Colonic mucosa (tissue), 4 donors: Measurements from ENCODE around the gene BHLHE41. TPM values are rescaled to one million over a fixed set of nuclear protein-coding genes. Genes with fewer than 3 reads are reported as not detected.

Experiments
- DNase-seq: peaks from one replicate; pipeline ENCODE4 v3.0.0-alpha.2; 2020
- H3K27ac ChIP-seq: fragments of 200-600 bp; one replicate; pipeline ENCODE4 v1.8.0; 2021
- H3K27me3 ChIP-seq: fragments of 200-600 bp; one replicate; pipeline ENCODE4 v1.8.0; 2021
- H3K36me3 ChIP-seq: fragments of 200-600 bp; one replicate; pipeline ENCODE4 v1.8.0; 2021
- H3K4me1 ChIP-seq: fragments of 200-600 bp; one replicate; pipeline ENCODE4 v1.8.0; 2021; ENCODE audit warnings: mild to moderate bottlenecking
- H3K4me3 ChIP-seq: fragments of 200-600 bp; one replicate; pipeline ENCODE4 v1.8.0; 2021
- H3K9ac ChIP-seq, 2 donors: one replicate each; pipeline ENCODE4 v1.7.0; 2013; ENCODE audit warnings: control low read depth in 2 of 2, low read depth in 2 of 2, low read length in 2 of 2
- H3K9me3 ChIP-seq: fragments of 200-600 bp; one replicate; pipeline ENCODE4 v1.8.0; 2021
- CTCF ChIP-seq: fragments of 200-600 bp; IDR thresholded peaks from one replicate; pipeline ENCODE4 v1.8.0; 2022; ENCODE audit warnings: antibody characterized with exemption, mild to moderate bottlenecking
- intact Hi-C: fragments of 100-400 bp; cut with DNase I; formaldehyde crosslinking; loops from one replicate; pipeline ENCODE4 v1.14.1; 2022
- total RNA-seq, 2 donors: library from RNA; stranded (reverse); fragmentation: NEBNext Ultra II Directional in 1 of 2; extraction: Animal tissue kit (Norgen Biotek cat#: 25700) in 1 of 2; gene quantifications; one replicate each; pipeline ENCODE4 v1.2.1, GENCODE V29; 2021
- donor health status: healthy.
- donor health status: DM: no; HTN: no; CAD: no.
- donor health status: DM: no; HTN: no; CAD: no.

BHLHE41 gene
- total RNA-seq, 2 donors from 2014 or later: 13.3 to 31.8 TPM

- Histone ChIP-seq H3K4me3 (no peak overlapping the region), H3K9me3 (no peaks in the 10 kb centered on the region), H3K36me3 (no peaks in the 10 kb centered on the region), H3K27me3 (no peaks in the 10 kb centered on the region), H3K4me1 (no peaks in the 10 kb centered on the region), H3K27ac (no peak overlapping the region), H3K9ac (no peak overlapping the region)
- intact Hi-C loops: no loop called here
- TF ChIP-seq CTCF: no peak
- DNase-seq: no peak
Measured at GRCh38 chr12:26162905-26163304, 38.1 kb upstream of the BHLHE41 start.

DNA sequence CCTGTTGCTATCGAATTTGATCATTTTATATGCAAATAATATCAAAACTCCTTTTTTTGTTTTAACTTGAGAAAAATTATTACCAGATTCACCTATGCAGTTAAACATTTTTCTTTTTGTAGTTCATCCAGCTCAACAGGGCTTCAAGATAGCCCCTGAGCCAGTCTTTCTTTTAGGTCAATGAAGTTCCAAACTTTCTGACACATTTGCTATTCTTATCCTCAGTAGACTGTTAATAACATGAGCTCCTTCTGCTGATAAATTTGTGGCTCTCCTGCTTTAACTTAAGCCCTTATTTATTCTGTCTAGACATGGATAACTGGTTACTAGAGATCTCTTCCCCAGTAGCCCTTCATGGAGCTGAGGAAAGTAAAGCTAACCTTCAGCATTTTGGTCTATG is 37.3 kb upstream of the BHLHE41 start:
- Histone ChIP-seq H3K9me3 (no peaks in the 10 kb centered on the region), H3K4me3 (no peak overlapping the region), H3K36me3 (no peaks in the 10 kb centered on the region), H3K9ac (no peak overlapping the region), H3K4me1 (no peaks in the 10 kb centered on the region), H3K27ac (no peak overlapping the region), H3K27me3 (no peaks in the 10 kb centered on the region)
- intact Hi-C loops: no loop called here
- DNase-seq: no peak
- no peak for TF ChIP-seq CTCF

- intact Hi-C loops: no loop called here
- no peak for DNase-seq
- no peak overlapping the region for H3K27ac ChIP-seq
Measured at GRCh38 chr12:26158078-26158764, 33.4 kb upstream of the BHLHE41 start.

DNA sequence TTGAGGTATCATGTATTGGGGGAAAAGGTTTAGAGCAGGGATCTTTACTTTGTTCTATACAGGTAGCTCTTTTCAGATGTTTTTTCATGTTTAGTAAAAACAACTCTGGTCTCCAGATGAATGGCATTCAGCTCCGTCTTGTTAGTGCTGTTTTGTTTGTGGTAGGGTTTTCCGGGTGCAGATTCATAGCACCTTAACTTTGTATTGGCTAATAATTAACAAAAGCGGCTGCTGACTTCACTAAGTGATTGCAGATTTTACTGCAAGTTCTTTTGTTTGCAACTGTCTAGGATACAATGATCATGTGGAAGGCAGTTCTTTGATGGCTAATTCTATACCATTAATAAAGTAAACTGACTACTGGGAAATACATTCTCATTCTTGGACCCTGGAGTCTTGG is 32.2 kb upstream of the BHLHE41 start:
- TF ChIP-seq CTCF: no peak
- intact Hi-C loops: no loop called here
- no peaks in the 10 kb centered on the region for H3K36me3 ChIP-seq
- DNase-seq: no peak
- H3K4me3 ChIP-seq: no peak overlapping the region
- H3K27ac ChIP-seq: no peak overlapping the region
- no peaks in the 10 kb centered on the region for H3K4me1 ChIP-seq
- no peaks in the 10 kb centered on the region for H3K9me3 ChIP-seq
- H3K9ac ChIP-seq: no peak overlapping the region
- no peaks in the 10 kb centered on the region for H3K27me3 ChIP-seq

More at GRCh38 chr12:26158078-26158764, 33.4 kb upstream of the BHLHE41 start:
- no peak overlapping the region for H3K9ac ChIP-seq
- no peak for TF ChIP-seq CTCF
- no peaks in the 10 kb centered on the region for H3K27me3 ChIP-seq
- no peaks in the 10 kb centered on the region for H3K4me1 ChIP-seq
- H3K36me3 ChIP-seq: no peaks in the 10 kb centered on the region
- no peak overlapping the region for H3K4me3 ChIP-seq
- H3K9me3 ChIP-seq: no peaks in the 10 kb centered on the region

- Histone ChIP-seq H3K27ac (no peak overlapping the region), H3K4me3 (no peak overlapping the region)
- intact Hi-C loops: no loop called here
Measured at GRCh38 chr12:26156201-26156871, 31.5 kb upstream of the BHLHE41 start.

More at GRCh38 chr12:26156201-26156871, 31.5 kb upstream of the BHLHE41 start:
- Histone ChIP-seq H3K9me3 (no peaks in the 10 kb centered on the region), H3K9ac (no peak overlapping the region), H3K36me3 (no peaks in the 10 kb centered on the region), H3K27me3 (no peaks in the 10 kb centered on the region), H3K4me1 (no peaks in the 10 kb centered on the region)
- TF ChIP-seq CTCF: no peak
- no peak for DNase-seq
